ENCODE results near the gene BCL7B.

- TF ChIP-seq CTCF (optimal IDR thresholded peaks at IDR 0.05 in 1 of 3, IDR thresholded peaks at IDR 0.05 in 1 of 3, conservative IDR thresholded peaks at IDR 0.05 in 1 of 3; ENCODE audit: extremely low read depth in 1 of 3, insufficient read depth in 2 of 3, low read length in 3 of 3) (no peak), EZH2 (IDR thresholded peaks at IDR 0.05; ENCODE audit: low read length) (no peak)
Observed at GRCh38 chr7:73487486-73487885, 70.0 kb downstream of the BCL7B start.
